ENCODE data around the gene XXYLT1. TPM values are rescaled to one million over a fixed set of nuclear protein-coding genes. Genes with fewer than 3 reads are reported as not detected.
A peak's percentile ranks its signal among the peaks of the same experiment; 100 is the strongest.

Gene XXYLT1
- total RNA-seq, 1 experiment from 2014 or later = 16.9 TPM

DNA sequence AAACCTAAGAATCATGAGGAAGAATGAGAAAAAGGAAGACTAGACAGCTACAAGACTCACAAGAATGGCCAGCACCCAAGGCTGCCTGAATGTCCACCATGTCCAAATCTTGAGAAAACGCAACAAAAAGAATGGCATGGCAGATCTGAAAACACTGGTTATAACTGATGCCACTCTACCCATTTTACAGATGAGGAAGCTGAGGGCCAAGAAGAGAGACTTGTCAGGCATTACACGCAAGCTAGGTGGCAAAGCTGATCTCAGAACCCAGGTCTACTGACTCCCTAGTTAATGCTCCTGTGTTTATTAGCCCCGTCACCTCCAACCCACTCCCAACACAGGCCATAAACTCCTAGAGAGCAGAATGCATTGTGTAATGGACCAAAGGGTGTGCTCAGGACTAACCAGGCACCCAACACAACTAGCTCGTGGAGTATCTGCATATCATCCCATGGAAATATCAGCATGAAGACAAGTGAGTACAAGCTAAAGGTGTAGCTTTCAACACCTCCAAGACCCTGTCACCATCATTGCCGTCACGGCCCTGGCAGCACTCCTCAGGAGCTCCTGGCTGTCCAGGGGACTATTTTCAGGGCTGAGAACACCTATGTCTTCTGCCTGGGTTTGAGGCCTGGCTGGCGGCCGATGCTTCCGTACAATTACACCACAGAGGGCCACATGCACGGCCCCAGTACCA lies 111.7 kb downstream of the XXYLT1 start:
- in situ Hi-C loops (cut with HindIII; ENCODE audit: low pct_unique_long_range_greater_than_20kb, low sequenced_read_pairs) = no loop called here
- no peak for DNase-seq (ENCODE audit: low read depth, low spot score)

DNA sequence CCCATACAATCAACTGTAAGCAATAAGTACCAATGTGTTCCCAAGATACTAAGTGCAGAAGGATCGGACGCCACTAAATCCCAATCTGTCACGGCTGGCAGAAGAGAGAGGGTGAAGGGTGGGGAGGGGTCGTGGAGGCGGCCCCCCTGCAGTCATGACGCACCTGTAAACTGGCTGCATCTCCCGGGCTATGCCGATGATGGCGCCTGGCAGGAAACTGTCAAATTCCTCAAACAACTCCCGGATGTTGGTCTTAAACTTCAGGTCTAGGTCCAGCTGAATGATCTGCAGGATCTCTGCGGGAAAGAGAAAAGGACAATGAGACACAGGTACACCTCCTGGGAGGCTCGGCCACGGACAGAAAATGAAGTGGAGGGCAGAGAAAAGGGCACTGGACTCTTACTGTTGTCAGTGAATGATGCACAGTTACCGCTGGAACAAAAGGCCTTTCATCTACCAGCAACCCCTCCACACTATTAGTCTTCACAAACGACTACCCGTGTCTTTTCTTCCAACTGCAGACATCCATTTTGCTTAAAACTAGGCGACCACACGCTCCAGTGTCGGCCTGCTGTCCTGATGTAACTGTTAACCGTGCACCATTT lies 114.6 kb downstream of the XXYLT1 start:
- in situ Hi-C loops (cut with HindIII; ENCODE audit: low pct_unique_long_range_greater_than_20kb, low sequenced_read_pairs) = no loop called here
- peak; percentile 70 for DNase-seq (ENCODE audit: low read depth, low spot score)

DNA sequence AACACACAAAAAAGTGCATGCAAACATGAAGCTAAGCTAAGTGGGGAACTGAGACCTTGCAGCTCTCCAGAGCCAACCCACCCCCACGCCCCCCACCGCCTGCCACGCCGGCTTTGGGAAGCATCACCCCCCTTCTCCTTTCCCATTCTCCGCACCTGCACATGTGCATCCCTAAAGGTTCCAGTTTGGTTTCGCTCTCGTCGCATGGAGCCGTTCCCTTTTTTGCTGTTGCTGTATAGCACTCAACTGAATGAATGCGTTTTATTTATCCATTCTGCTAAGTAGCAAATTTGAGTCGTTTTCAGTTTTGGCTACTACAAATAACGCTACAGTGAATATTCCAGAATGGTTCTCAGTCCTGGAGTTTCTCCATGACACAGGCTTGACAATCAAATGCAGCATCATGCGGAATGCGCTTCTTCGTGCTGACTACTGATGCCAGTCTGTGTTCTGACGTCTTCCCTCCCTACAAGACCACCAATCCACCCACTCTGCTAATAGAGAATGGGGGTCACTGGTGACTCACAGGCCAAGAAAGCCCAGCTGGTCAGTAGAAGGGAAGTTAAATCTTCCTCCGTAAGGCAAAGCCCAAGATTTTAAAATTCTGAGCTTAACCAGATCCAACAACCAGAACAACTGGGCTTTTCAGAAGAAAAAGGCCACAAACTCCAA lies 115.3 kb downstream of the XXYLT1 start:
- in situ Hi-C loops (cut with HindIII; ENCODE audit: low pct_unique_long_range_greater_than_20kb, low sequenced_read_pairs) = no loop called here

DNA sequence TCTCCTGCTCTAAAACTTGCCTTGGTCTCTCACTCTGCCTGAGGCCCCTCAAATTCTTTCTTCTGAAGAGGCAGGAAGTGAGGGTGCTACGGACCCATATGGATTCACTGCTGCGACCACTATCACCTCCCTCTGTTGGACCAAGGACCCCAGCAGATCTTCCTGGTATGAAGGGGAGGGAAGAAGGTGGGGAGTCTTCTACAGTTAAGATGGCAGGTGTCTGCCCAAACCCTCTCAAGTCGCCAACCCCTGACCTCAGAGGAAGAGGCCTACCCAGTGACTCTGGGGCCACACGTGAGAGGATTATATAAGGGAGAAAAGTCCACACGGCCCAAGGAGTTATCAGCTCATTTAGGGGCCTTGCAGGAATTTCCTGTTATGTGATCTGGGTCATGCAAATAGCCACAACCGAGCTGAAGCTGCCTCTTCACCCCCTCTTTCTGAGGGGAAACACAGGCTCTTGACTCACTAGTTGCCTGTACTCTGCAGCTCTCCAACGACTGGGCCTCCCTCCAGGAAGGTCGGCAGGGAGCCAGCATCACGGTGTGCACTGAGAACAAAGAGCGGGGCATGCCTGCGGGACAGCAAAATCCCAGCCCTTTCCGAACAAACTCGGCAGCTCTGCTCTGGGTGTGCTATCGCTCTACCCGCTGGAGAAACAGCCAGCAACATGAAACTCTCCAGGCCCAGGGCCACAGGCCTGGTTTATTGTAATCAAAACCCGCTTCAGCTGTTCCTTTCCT lies 116.0 kb downstream of the XXYLT1 start:
- in situ Hi-C loops (cut with HindIII; ENCODE audit: low pct_unique_long_range_greater_than_20kb, low sequenced_read_pairs) = no loop called here
- DNase-seq (ENCODE audit: low read depth, low spot score) = no peak

More for the DNA sequence above, 115.3 kb downstream of the XXYLT1 start:
- DNase-seq (ENCODE audit: low read depth, low spot score) = no peak

DNA sequence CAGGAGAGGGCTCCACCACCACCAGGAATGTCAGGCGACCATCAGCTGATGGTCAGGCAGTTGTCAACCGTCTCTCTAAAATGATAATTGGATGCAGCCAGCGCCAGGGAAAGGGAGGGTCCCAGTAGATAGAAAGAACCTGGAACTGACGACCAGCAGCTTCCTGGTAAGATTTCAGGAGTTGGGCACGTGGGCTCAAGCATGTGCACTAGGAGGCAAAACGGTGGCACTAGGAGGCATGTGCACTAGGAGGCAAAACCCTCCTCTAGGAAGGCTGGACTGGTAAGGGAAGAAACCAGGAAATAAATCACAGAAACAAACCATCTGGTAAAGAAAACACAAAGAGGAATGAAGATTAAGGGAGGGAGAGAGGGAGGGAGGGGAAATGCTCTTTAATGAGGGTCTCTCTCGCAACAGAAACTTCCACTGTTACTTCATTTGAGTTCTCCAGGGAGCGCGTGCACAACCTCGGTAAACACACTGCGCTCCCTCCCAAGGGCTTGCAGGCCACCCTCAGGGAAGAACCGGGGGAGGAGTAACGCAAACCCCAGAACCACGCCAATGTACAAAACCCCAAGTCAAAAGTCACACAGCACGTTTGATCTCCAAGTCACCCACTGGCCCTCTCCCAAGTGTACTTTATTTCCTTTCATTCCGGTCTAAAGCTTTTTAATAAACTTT lies 116.7 kb downstream of the XXYLT1 start:
- in situ Hi-C loops (cut with HindIII; ENCODE audit: low pct_unique_long_range_greater_than_20kb, low sequenced_read_pairs) = no loop called here

DNA sequence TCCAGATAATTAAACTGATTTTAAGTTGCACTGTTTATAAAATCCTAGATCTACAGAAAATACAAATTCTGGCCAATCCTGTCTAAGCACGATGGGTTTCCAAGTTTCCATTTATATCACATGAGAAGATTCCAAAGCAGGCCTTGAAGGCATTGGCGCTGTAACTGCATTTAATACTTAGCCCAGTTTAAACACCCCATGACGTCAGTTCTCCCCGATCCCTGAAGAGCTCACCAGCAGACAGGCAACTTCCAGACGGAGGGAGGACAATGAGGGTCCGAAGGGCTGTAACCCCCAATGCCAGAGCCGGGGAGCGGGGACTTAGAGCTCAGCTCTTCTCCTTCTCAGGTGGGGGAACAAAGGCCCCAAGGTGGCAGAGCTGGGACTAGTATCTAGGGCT lies 117.3 kb downstream of the XXYLT1 start:
- in situ Hi-C loops (cut with HindIII; ENCODE audit: low pct_unique_long_range_greater_than_20kb, low sequenced_read_pairs) = no loop called here
- peak; percentile 91 for DNase-seq (ENCODE audit: low read depth, low spot score)

More for the DNA sequence above, 116.7 kb downstream of the XXYLT1 start:
- peak; percentile 93 for DNase-seq (ENCODE audit: low read depth, low spot score)

DNA sequence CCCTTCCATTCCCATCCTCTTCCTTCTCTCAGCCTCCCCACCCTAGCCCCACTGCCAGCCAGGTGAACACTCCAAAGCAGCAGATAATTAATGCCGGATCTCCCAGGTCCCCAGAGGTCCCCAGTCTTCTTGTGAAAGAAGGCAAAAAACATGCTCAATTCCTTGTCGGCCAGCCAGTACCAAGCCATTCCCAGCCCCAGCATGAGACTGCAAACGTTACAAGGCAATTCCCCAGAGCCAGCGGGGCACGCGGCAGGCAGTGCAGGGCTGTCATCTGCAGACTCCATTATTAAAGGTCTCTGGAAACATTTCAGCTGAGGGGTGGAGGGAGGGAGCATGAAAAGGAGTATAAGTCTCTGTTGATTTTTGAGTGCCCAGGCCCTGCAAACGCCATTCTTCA lies 117.8 kb downstream of the XXYLT1 start:
- in situ Hi-C loops (cut with HindIII; ENCODE audit: low pct_unique_long_range_greater_than_20kb, low sequenced_read_pairs) = no loop called here
- peak; percentile 61 for DNase-seq (ENCODE audit: low read depth, low spot score)

DNA sequence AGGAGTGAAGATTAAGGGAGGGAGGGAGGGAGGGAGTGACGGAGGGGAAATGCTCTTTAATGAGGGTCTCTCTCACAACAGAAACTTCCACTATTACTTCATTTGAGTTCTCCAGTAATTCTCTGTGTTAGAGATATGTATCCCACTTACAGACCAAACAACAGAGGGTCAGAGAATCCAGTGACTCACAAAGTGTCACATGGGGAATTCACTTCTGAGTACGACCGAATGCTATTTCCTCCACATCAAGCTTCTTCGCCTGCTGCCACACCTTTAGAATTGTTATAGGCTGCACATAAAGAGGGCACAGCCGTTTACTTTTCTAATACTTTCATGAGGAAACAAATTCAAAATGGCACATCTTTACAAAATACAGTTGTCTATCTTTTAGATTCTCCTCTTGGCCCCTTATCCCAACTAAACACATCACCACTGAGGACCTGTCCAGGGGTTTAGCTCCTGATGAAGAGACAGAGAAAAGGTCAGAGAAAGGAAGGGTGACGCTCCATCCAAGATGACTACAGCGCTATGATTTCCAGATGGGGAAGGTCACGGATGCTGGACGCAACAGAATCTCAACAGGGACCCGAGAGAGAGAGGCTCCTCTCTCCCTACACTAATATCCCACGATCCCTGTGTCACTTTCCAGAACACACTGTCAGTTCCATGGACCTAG lies 119.0 kb downstream of the XXYLT1 start:
- in situ Hi-C loops (cut with HindIII; ENCODE audit: low pct_unique_long_range_greater_than_20kb, low sequenced_read_pairs) = no loop called here
- peak; percentile 62 for DNase-seq (ENCODE audit: low read depth, low spot score)

DNA sequence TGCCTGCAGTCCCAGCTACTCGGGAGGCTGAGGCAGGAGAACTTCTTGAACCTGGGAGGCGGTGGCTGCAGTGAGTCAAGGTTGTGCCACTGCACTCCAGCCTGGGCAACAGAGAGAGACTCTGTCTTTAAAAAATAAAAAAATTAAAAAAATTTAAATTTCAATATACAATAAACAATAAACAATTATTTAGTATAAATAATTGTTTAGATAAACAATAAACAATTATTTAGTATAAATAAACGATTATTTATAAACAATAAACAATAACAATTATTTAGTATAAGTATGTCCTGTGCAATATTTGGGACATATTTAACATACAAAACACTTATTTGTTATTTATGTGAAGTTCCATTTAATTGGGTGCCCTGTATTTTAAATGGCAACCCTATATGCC lies 119.6 kb downstream of the XXYLT1 start:
- DNase-seq (ENCODE audit: low read depth, low spot score) = no peak
- in situ Hi-C loops (cut with HindIII; ENCODE audit: low pct_unique_long_range_greater_than_20kb, low sequenced_read_pairs) = no loop called here

DNA sequence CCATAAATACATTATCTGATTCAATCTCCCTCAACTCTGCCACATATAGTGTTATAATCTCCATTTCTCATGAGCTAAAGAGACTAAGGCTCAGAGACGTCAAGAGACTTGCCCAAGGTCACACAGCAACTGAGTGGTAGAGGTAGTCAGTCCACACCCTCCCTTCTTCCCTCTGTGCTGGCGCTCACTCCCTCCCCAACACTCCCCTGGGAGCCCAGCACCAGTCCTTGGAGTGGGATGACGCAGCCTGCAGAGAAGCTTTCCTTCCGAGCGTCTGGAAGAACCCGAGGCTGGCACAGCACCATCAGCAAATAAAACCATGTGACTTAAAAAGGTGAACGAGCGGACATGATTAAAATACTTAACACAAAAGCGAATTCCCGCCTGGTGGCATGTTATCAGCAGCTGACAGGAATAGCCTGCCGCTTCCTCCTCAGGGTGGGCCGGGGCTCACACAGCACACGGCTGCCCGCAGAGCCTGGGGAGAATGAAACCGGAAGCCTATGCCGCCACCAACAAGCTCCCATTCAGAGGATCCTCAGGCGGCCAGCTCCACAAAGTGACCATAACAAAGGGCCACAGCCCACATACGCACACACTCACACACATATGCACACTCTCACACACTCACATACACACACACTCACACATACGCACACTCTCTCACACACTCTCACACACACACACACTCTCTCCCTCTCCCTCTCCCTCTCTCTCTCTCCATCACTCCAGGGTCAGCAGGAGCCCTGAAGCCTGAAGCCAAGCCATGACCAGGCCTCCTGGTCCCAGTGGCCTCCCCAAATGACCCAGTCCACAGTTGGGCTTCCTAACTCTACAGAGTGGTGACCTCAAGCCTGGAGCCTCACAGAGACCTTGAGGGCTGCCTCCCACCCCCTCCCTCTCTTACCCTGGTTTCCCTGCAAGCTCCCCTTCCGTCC lies 120.5 kb downstream of the XXYLT1 start:
- in situ Hi-C loops (cut with HindIII; ENCODE audit: low pct_unique_long_range_greater_than_20kb, low sequenced_read_pairs) = no loop called here
- DNase-seq (ENCODE audit: low read depth, low spot score) = peak; percentile 96

DNA sequence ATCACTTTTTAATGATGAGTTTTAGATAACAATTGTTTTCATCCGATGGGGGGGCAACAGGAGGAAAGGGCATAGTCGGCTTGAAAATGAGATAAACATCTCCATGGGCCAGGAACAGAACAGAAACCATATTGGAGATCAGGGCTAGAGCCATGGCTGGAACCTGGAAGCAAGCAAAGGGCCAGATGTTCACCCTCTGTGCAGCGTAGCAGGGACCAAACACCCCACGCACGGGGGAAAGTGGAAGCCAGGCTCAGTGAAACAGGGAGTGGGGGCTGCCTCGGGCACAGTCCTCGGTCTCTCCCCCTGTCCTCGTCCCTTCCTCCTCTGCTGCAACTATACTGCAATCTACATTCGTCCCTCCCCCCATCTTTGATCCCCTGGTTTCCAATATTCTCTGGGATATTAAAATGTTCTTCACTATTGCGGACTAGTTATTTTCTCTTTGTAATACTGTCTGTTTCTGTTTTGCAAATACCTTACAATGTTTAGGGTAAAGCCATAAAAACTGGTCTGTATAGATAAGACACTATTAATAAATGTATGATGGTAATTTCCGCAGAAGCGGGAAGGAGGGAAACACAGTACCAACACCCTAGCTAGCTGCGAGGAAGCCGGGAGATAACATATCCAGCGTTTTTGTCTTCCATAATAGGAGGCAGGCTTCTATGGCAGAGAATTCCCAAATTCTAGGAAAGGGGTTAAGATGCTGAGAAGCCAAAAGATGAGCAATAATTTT lies 121.5 kb downstream of the XXYLT1 start:
- in situ Hi-C loops (cut with HindIII; ENCODE audit: low pct_unique_long_range_greater_than_20kb, low sequenced_read_pairs) = no loop called here
- DNase-seq (ENCODE audit: low read depth, low spot score) = no peak

DNA sequence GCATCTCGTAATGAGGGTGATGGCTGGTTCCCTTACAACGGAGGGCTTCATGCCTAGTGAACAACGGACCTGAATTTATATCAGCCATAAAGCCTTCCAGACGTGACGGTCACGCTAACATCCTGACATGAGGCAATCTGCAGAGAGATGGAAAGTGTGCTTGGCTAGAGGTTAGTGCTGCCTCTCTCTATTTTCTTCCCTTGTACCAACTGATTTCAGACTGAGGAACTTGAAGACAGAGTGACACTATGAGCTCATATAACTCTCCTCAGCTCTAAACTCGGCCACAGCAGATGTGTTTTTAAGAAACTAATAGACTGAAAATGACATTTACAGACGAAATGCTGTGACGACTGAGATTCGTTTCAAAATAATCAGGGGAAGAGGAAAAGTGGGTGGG lies 122.4 kb downstream of the XXYLT1 start:
- no peak for DNase-seq (ENCODE audit: low read depth, low spot score)
- in situ Hi-C loops (cut with HindIII; ENCODE audit: low pct_unique_long_range_greater_than_20kb, low sequenced_read_pairs) = no loop called here

DNA sequence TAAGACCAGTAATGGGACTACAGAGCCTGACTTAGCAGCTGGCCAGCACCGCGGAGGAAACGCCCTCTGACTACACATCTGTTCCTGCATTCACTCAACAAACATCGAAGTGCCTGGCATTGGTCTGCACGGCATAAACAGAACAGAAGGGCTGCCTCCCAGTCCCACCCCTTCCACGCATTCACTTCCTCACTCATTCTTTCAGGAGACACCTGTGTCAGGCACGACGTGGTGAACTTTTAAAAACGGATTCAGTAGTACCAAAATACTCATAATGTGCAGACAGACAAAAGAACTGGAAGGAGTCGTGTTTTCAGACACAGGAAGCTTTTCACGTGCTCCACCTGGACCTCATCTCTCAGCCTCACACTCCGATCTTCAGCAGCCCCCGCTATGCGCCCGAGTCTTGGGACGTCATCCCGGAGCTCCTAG lies 123.3 kb downstream of the XXYLT1 start:
- DNase-seq (ENCODE audit: low read depth, low spot score) = no peak
- in situ Hi-C loops (cut with HindIII; ENCODE audit: low pct_unique_long_range_greater_than_20kb, low sequenced_read_pairs) = no loop called here

DNA sequence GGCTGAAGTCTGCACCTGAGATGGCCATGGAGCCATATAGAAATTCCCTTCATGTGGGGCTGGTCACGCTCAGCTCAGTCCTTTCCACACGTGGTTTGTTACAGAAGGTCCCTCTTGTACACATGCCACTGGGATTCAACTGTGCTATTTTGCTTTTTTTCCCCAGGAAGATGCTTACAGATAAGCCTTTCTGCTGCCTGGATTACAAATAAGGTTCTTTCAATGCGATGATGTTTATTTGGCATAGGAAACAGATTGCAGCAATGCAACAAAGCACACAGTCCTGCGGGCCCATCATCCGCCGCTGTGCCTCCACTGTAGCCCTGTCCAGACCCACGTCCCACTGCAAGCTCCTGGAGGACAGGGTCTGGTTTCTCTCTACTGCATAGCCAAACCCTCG lies 124.8 kb downstream of the XXYLT1 start:
- DNase-seq (ENCODE audit: low read depth, low spot score) = no peak
- in situ Hi-C loops (cut with HindIII; ENCODE audit: low pct_unique_long_range_greater_than_20kb, low sequenced_read_pairs) = no loop called here

DNA sequence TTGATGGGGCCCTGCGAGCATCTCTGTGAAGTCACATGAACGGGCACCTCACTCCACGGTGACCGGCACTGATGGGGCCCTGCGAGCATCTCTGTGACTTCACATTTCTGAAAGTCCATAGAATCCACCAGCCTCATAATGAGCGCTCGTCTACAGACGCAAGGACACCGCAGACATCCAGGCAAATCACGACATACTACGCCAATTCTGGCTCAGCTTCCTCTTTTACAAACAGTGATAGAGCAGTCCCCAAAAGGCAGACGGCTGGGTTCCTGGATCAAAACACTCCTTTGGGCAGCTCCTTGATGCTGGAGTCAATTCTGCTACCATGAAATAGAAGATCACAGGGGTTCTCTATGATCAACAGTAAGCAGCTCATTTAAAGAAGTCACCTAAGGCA lies 125.4 kb downstream of the XXYLT1 start:
- in situ Hi-C loops (cut with HindIII; ENCODE audit: low pct_unique_long_range_greater_than_20kb, low sequenced_read_pairs) = no loop called here
- no peak for DNase-seq (ENCODE audit: low read depth, low spot score)

DNA sequence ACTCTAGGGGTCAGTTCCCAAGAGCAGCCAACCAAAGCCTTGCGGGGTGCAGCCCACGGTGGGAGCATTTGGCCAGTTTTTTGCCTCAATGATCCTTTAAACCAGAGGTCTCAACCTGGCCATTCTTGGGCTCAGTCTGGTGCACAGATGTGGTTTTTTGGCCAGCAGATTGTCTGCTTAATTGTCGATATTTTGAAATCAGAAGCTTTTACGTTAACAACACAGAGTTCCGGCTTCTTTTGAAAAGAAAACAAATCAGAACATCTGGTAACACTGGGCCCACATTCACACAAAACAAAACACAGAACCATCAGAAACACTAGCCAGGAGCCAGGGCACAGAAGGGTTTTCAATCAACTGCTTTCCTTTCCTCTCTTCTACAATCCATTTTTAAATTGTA lies 127.7 kb downstream of the XXYLT1 start:
- in situ Hi-C loops (cut with HindIII; ENCODE audit: low pct_unique_long_range_greater_than_20kb, low sequenced_read_pairs) = no loop called here

More for the DNA sequence above, 127.7 kb downstream of the XXYLT1 start:
- DNase-seq (ENCODE audit: low read depth, low spot score) = no peak
